Parathyroid adenoma (tissue), 2 donors: ENCODE measurements around the gene GFM1.
A peak's percentile ranks its signal among the peaks of the same experiment; 100 is the strongest.

ENCODE experiments used
- H2AFZ ChIP-seq: fragments of 300-600 bp; sonication (generic); one replicate; pipeline ENCODE4 v1.7.0; 2017; ENCODE audit warnings: antibody characterized with exemption, mild to moderate bottlenecking
- H3K27ac ChIP-seq: fragments of 300-600 bp; sonication (generic); one replicate; pipeline ENCODE4 v1.7.0; 2017
- H3K27me3 ChIP-seq: fragments of 300-600 bp; sonication (generic); one replicate; pipeline ENCODE4 v1.7.0; 2017; ENCODE audit warnings: low read length; ENCODE audit not compliant: control insufficient read depth, insufficient read depth
- H3K36me3 ChIP-seq: fragments of 300-600 bp; sonication (generic); one replicate; pipeline ENCODE4 v1.7.0; 2017; ENCODE audit warnings: low read length; ENCODE audit not compliant: control insufficient read depth, insufficient read depth
- H3K4me1 ChIP-seq: fragments of 300-600 bp; sonication (generic); one replicate; pipeline ENCODE4 v1.7.0; 2017; ENCODE audit warnings: control low read depth
- H3K4me2 ChIP-seq: fragments of 300-600 bp; sonication (generic); one replicate; pipeline ENCODE4 v1.7.0; 2017; ENCODE audit warnings: low read length
- H3K4me3 ChIP-seq: fragments of 300-600 bp; sonication (generic); one replicate; pipeline ENCODE4 v1.7.0; 2017; ENCODE audit warnings: low read depth, low read length
- H3K79me2 ChIP-seq: fragments of 300-600 bp; sonication (generic); one replicate; pipeline ENCODE4 v1.7.0; 2017; ENCODE audit warnings: control low read depth
- H3K9ac ChIP-seq: fragments of 300-600 bp; sonication (generic); one replicate; pipeline ENCODE4 v1.7.0; 2017; ENCODE audit warnings: mild to moderate bottlenecking
- H3K9me3 ChIP-seq: fragments of 300-600 bp; sonication (generic); one replicate; pipeline ENCODE4 v1.7.0; 2017; ENCODE audit warnings: low read length; ENCODE audit not compliant: control insufficient read depth
- CTCF ChIP-seq: fragments of 300-600 bp; sonication (generic); IDR thresholded peaks from one replicate; pipeline ENCODE4 v1.7.0; 2017; ENCODE audit warnings: antibody characterized with exemption, mild to moderate bottlenecking
- donor health status: primary hyperparathyroidism.

Gene GFM1

GRCh38 chr3:158644345-158644908 lies at the start of gene GFM1:
Gene GFM1, plus strand, starts transcription at chr3:158644527. Its CDS starts 108 bp downstream, at chr3:158644635.
- H3K9ac ChIP-seq = peak within 1 kb of the TSS; percentile 3
- H3K27me3 ChIP-seq = no peaks in the 10 kb centered on the region
- peak; percentile 94 for TF ChIP-seq CTCF
- H2AFZ ChIP-seq = peak within 1 kb of the TSS; percentile 96
- peak within 1 kb of the TSS; percentile 97 for H3K4me3 ChIP-seq
- H3K79me2 ChIP-seq = peaks cover 2% of the 10 kb centered on the region
- peak within 1 kb of the TSS; percentile 71 for H3K4me2 ChIP-seq
- no peaks in the 10 kb centered on the region for H3K4me1 ChIP-seq
- H3K27ac ChIP-seq = peak within 1 kb of the TSS; percentile 89
- no peaks in the 10 kb centered on the region for H3K36me3 ChIP-seq
- no peaks in the 10 kb centered on the region for H3K9me3 ChIP-seq

GRCh38 chr3:158600787-158601186 lies 43.5 kb upstream of the GFM1 start:
- Histone ChIP-seq H3K27me3 (no peaks in the 10 kb centered on the region), H3K36me3 (no peaks in the 10 kb centered on the region), H3K27ac (no peak overlapping the region), H3K4me1 (no peaks in the 10 kb centered on the region), H3K9me3 (no peaks in the 10 kb centered on the region), H3K79me2 (no peaks in the 10 kb centered on the region), H2AFZ (no peak overlapping the region), H3K4me3 (no peak overlapping the region), H3K4me2 (no peak overlapping the region), H3K9ac (no peak overlapping the region)
- TF ChIP-seq CTCF = no peak

- H3K9me3 ChIP-seq = no peaks in the 10 kb centered on the region
- H3K4me1 ChIP-seq = no peaks in the 10 kb centered on the region
- no peak for TF ChIP-seq CTCF
- H3K4me3 ChIP-seq = no peak overlapping the region
- no peaks in the 10 kb centered on the region for H3K27me3 ChIP-seq
- H3K27ac ChIP-seq = no peak overlapping the region
- no peak overlapping the region for H3K9ac ChIP-seq
- no peak overlapping the region for H2AFZ ChIP-seq
- H3K79me2 ChIP-seq = no peaks in the 10 kb centered on the region
- no peaks in the 10 kb centered on the region for H3K36me3 ChIP-seq
- H3K4me2 ChIP-seq = no peak overlapping the region
Observed at GRCh38 chr3:158602227-158602626, 42.1 kb upstream of the GFM1 start.

- Histone ChIP-seq H3K4me1 (no peaks in the 10 kb centered on the region), H3K4me2 (no peak overlapping the region), H3K9ac (no peak overlapping the region), H3K36me3 (no peaks in the 10 kb centered on the region), H2AFZ (no peak overlapping the region), H3K27me3 (no peaks in the 10 kb centered on the region), H3K9me3 (no peaks in the 10 kb centered on the region), H3K4me3 (no peak overlapping the region), H3K79me2 (no peaks in the 10 kb centered on the region), H3K27ac (no peak overlapping the region)
- no peak for TF ChIP-seq CTCF
Observed at GRCh38 chr3:158617982-158618875, 26.1 kb upstream of the GFM1 start.
